Stomach (tissue), 4 donors: ENCODE measurements around the gene RXRG.

Experiments
- EP300 ChIP-seq: sonication (generic); formaldehyde crosslinking; IDR thresholded peaks from one replicate; pipeline ENCODE4 v1.6.1; 2017; ENCODE audit warnings: antibody characterized with exemption
- POLR2A ChIP-seq, 4 donors: fragments of 450-650 bp; IDR thresholded peaks; one replicate each; pipeline ENCODE4 v1.6.1; 2016; ENCODE audit warnings: antibody characterized with exemption in 4 of 4, control low read depth in 2 of 4, mild to moderate bottlenecking in 1 of 4, moderate library complexity in 1 of 4
- POLR2AphosphoS5 ChIP-seq, 3 donors: sonication (generic); formaldehyde crosslinking; IDR thresholded peaks; one replicate each; pipeline ENCODE4 v1.6.1; 2016; ENCODE audit warnings: antibody characterized with exemption in 3 of 3
- TF ChIP-seq, protein P1 (sequence below), 7 experiments: fragments of 450-650 bp in 4 of 7; fragments of 200-600 bp in 3 of 7; sonication (generic) in 3 of 7; IDR thresholded peaks; one replicate each; pipeline ENCODE4 v1.5.1; 2016 to 2019; ENCODE audit warnings: antibody characterized with exemption in 7 of 7, control low read depth in 2 of 7, mild to moderate bottlenecking in 1 of 7

DNA sequence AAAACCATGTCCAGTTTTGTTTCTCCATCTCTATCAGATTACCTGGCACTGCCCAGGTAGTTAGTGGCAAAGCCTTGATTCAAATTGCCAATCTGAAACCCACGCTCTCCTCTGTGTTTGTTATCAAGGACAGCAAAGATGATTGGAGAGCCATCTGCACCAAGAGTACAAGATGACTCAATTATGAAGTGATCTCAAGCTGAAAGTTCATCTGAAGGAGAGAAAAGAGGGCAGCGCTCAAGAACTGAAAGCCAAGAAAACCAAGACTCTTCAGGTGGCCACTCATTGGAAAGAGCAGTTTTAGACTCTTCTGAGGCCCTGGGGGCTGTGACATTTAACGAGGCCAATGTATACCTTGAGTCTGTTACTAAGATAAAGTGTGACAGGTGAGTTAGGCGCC, 13.8 kb downstream of the RXRG start:
- TF ChIP-seq POLR2AphosphoS5 (IDR thresholded peaks at IDR 0.05) (no peak), EP300 (no peak), POLR2A (IDR thresholded peaks at IDR 0.05) (no peak)
- TF ChIP-seq, protein P1, sequence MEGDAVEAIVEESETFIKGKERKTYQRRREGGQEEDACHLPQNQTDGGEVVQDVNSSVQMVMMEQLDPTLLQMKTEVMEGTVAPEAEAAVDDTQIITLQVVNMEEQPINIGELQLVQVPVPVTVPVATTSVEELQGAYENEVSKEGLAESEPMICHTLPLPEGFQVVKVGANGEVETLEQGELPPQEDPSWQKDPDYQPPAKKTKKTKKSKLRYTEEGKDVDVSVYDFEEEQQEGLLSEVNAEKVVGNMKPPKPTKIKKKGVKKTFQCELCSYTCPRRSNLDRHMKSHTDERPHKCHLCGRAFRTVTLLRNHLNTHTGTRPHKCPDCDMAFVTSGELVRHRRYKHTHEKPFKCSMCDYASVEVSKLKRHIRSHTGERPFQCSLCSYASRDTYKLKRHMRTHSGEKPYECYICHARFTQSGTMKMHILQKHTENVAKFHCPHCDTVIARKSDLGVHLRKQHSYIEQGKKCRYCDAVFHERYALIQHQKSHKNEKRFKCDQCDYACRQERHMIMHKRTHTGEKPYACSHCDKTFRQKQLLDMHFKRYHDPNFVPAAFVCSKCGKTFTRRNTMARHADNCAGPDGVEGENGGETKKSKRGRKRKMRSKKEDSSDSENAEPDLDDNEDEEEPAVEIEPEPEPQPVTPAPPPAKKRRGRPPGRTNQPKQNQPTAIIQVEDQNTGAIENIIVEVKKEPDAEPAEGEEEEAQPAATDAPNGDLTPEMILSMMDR (IDR thresholded peaks at IDR 0.05), result no peak
